ENCODE results near the gene CDK5RAP1.

CDK5RAP1 gene

DNA sequence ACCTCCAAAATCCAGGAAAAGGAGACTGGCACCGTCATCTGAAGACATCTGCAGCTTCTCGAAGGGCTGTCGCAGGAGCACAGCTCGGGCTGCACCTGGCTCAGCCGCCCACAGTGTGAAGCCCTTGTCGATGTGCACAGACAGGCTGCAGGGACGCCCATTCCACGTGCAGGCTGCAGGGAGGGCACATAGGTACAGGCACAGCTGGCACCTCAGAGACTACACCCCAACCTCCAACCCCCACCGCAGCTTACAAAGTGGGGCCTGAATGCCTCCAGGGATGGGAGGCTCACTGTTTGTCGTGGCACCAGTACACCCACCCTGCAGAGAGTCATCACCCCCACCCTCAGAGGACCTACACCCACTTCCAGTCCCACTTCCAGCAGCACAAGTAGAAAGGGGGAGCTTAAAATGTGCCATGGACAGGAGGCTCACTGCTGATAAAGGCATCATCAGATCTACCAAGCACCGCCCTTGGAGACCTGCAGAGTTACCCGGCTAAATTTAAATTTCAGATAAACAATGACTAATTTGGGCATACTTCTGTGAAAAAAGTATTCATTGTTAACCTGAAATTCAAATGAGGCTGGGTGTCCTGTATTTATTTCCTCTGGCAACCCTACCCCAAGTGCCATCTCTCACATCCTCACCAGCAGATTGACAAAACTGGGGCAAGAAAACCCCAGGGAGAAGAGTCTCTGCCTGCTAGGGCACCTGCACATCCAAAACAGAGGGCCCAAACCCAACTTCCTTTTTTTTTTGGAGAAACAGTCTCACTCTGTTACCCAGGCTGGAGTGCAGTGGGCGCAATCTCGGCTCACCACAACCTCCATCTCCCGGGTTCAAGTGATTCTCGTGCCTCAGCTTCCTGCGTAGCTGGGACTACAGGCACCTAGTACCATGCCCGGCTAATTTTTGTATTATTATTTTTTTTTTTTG lies 7.7 kb upstream of the CDK5RAP1 start:
- TF ChIP-seq, protein P1, sequence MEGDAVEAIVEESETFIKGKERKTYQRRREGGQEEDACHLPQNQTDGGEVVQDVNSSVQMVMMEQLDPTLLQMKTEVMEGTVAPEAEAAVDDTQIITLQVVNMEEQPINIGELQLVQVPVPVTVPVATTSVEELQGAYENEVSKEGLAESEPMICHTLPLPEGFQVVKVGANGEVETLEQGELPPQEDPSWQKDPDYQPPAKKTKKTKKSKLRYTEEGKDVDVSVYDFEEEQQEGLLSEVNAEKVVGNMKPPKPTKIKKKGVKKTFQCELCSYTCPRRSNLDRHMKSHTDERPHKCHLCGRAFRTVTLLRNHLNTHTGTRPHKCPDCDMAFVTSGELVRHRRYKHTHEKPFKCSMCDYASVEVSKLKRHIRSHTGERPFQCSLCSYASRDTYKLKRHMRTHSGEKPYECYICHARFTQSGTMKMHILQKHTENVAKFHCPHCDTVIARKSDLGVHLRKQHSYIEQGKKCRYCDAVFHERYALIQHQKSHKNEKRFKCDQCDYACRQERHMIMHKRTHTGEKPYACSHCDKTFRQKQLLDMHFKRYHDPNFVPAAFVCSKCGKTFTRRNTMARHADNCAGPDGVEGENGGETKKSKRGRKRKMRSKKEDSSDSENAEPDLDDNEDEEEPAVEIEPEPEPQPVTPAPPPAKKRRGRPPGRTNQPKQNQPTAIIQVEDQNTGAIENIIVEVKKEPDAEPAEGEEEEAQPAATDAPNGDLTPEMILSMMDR (conservative IDR thresholded peaks at IDR 0.05; ENCODE audit: low read depth) = no peak
- H3K27ac ChIP-seq = 0 out of 2 replicates have a peak overlapping the region, but pooled peaks have one; percentile 2
- DNase-seq (ENCODE audit: low spot score) = no peak
- CTCF ChIA-PET = interaction anchor here (0.5 to 1.2 kb wide), 3 partner anchors 10 to 43 kb away, joined by 3 to 4 read pairs (median 4); no protein-coding TSS in a partner anchor
- POLR2A ChIA-PET (ENCODE audit: low non-redundant PET) = no interaction called here

DNA sequence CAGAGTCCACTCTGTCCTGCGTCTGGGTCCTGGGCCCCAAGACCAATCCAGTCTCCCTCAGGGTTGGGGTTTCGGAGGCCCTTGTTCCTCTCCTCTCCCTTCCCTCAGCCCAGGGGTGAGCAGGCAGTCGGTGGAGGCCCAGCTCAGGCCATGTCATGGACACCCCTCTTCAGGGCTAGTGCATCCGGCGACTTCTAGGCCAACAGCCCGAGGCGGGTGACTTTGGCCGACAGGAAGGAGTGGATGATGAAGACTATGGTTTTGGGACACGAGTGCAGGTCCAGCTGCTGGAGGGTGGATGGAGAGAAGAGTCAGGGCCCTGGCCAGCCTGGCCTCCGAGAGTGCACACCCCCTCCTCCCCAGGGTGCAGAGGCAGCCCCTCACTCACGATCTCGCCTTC lies 7.0 kb upstream of the CDK5RAP1 start:
- ChIA-PET CTCF (interaction anchor here (0.5 to 1.2 kb wide), 3 partner anchors 11 to 42 kb away, joined by 3 to 4 read pairs (median 4); no protein-coding TSS in a partner anchor), POLR2A (ENCODE audit: low non-redundant PET) (no interaction called here)
- no peak for DNase-seq (ENCODE audit: low spot score)
- TF ChIP-seq, protein P1 (conservative IDR thresholded peaks at IDR 0.05; ENCODE audit: low read depth) = no peak
- 0 out of 2 replicates have a peak overlapping the region, but pooled peaks have one; percentile 2 for H3K27ac ChIP-seq

DNA sequence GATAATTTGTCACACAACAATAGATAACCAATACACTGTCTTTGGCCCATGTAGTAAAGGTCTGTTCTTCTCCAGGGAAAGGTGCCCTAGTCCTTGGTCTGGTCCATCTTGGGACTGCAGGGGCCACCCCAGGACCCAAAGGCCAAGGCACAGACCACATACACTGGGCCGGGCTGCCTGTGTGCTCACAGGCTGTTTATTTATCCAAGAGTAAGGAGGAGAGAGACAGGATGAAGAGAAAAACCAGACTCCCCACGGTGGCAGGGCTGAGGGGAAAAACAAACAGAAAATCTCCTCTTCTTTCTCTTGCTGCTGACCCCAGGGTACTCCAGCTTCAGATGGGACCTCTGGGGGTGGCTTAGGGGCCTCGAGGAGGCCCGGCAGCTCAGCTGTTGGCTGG lies 6.5 kb upstream of the CDK5RAP1 start:
- ChIA-PET CTCF (interaction anchor here (0.6 kb wide), 1 partner anchor 699 kb away, joined by 7 read pairs; no protein-coding TSS in a partner anchor), POLR2A (ENCODE audit: low non-redundant PET) (no interaction called here)
- TF ChIP-seq, protein P1 (conservative IDR thresholded peaks at IDR 0.05; ENCODE audit: low read depth) = no peak
- no peak for DNase-seq (ENCODE audit: low spot score)
- H3K27ac ChIP-seq = no peak overlapping the region

DNA sequence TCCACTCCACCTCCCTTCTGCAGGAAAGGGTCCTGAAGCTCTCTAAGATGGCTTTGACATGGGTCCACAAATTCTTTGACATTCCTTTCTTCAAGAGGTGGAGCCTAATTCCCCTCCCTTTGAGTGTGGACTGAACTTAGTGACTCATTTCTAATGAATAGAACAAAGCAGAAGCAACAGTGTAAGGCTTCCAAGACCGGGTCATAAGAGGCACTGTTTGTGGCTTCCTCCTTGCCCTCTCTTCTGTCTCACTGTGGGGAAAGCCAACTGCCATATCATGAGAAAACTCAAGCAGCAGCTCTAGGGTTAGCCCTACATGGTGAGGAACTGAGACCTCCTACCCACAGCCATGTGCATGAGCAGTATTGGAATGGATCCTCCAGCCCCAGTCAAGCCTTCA lies 5.9 kb upstream of the CDK5RAP1 start:
- no peak for DNase-seq (ENCODE audit: low spot score)
- H3K27ac ChIP-seq = no peak overlapping the region
- POLR2A ChIA-PET (ENCODE audit: low non-redundant PET) = no interaction called here
- CTCF ChIA-PET = interaction anchor here (0.6 to 0.7 kb wide), 3 partner anchors 403 to 699 kb away, joined by 3 to 7 read pairs (median 4); no protein-coding TSS in a partner anchor
- TF ChIP-seq, protein P1 (conservative IDR thresholded peaks at IDR 0.05; ENCODE audit: low read depth) = no peak

DNA sequence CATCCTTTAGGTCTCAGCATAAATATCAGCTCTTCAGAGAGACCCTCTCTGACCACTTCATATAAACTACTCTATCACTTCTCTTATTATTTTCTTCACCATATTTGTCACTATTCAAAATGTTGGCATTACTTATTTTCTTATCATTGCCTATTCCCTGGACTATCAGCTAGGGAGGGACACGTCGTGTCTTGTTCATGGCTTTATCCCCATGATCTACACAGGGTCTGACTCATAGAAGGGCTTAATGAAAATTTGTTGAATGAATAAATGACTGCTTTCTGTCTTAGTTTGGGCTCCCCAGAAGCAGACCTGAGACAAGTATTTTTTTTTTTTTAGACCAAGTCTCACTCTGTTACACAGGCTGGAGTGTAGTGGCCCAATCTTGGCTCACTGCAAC lies 3.0 kb upstream of the CDK5RAP1 start:
- H3K27ac ChIP-seq = no peak overlapping the region
- DNase-seq (ENCODE audit: low spot score) = peak; percentile 78
- TF ChIP-seq, protein P1 (conservative IDR thresholded peaks at IDR 0.05; ENCODE audit: low read depth) = no peak
- CTCF ChIA-PET = interaction anchor here (0.5 to 0.7 kb wide), 3 partner anchors 23 to 568 kb away, joined by 3 to 7 read pairs (median 4); no protein-coding TSS in a partner anchor
- POLR2A ChIA-PET (ENCODE audit: low non-redundant PET) = interaction anchor here (0.9 kb wide), 1 partner anchor 39 kb away, joined by 3 read pairs; the partner anchor contains the start of gene SNTA1

DNA sequence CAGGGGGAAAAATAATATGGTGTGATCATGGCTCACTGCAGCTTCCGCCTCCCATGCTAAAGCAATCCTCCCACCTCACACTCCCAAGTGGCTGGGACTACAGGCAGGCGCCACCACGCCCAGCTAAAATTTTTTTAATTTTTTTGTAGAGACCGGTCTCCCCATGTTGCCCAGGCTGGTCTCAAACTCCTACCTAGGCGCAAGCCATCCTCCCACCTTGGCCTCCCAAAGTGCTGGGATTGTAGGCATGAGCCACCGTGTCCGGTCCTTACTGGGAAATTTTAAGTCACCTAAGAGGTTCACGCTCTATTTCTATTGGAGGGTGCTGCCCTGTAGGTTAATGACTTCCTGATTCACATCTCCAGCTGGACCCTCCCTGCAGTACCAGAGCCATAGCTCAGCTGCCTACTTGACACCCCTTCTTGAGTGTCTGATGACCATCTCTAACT lies 626 bp upstream of the CDK5RAP1 start:
- CTCF ChIA-PET = interaction anchor here (0.6 to 2.4 kb wide), 6 partner anchors 8 to 517 kb away, joined by 3 to 9 read pairs (median 4); no protein-coding TSS in a partner anchor
- TF ChIP-seq, protein P1 (conservative IDR thresholded peaks at IDR 0.05; ENCODE audit: low read depth) = no peak
- peak overlapping the region; percentile 67 for H3K27ac ChIP-seq
- POLR2A ChIA-PET (ENCODE audit: low non-redundant PET) = interaction anchor here (0.6 to 1.5 kb wide), 4 partner anchors 9 to 266 kb away, joined by 3 to 7 read pairs (median 4); partner anchors contain the start of gene SNTA1
- no peak for DNase-seq (ENCODE audit: low spot score)
